Astrocyte of the spinal cord (primary cell): ENCODE data around the gene TRIM71.
"Not testable (repeated sequence)": the region's sequence is repeated elsewhere in the genome, so short reads cannot be mapped to it uniquely, and the experiment has no call there.

ENCODE experiments used
- DNase-seq: peaks from one replicate; pipeline ENCODE4 v3.0.0; 2011; ENCODE audit warnings: low read depth, low spot score
- H3K4me3 ChIP-seq: 2 replicates; pipeline ENCODE4 v1.5.1; 2011; ENCODE audit warnings: low read depth, mild to moderate bottlenecking, low read length, moderate library complexity
- CTCF ChIP-seq: IDR thresholded peaks from 2 replicates; pipeline ENCODE4 v1.5.1; 2012; ENCODE audit warnings: low read depth, mild to moderate bottlenecking, low read length, inconsistent platforms
- in situ Hi-C: cut with HindIII; loops from 2 replicates; pipeline ENCODE4 v1.10.0; 2017; ENCODE audit warnings: low sequenced_read_pairs

The TRIM71 gene

GRCh38 chr3:32817558-32818228 is at the start of gene TRIM71:
TRIM71 (plus strand) TSS chr3:32817997; CDS start chr3:32818081, 84 bp downstream.
- no peak for TF ChIP-seq CTCF
- DNase-seq: peak; percentile 22
- in situ Hi-C loops: no loop called here
- H3K4me3 ChIP-seq: peak within 1 kb of the TSS; percentile 32

- in situ Hi-C loops: no loop called here
- no peak overlapping the region for H3K4me3 ChIP-seq
- DNase-seq: no peak
- TF ChIP-seq CTCF: no peak
Observed at GRCh38 chr3:32778389-32778788, 39.4 kb upstream of the TRIM71 start.

GRCh38 chr3:32780071-32780734 is 37.6 kb upstream of the TRIM71 start:
- TF ChIP-seq CTCF: no peak
- in situ Hi-C loops: no loop called here
- H3K4me3 ChIP-seq: no peak overlapping the region
- no peak for DNase-seq

- DNase-seq: peak; percentile 41
- in situ Hi-C loops: no loop called here
- peak overlapping the region; percentile 57 for H3K4me3 ChIP-seq
- TF ChIP-seq CTCF: peak; percentile 12
Observed at GRCh38 chr3:32780735-32781210, 37.0 kb upstream of the TRIM71 start.

GRCh38 chr3:32781211-32781968 is 36.4 kb upstream of the TRIM71 start:
- peak overlapping the region; percentile 57 for H3K4me3 ChIP-seq
- DNase-seq: peak; percentile 78
- peak; percentile 83 for TF ChIP-seq CTCF
- in situ Hi-C loops: no loop called here

GRCh38 chr3:32781969-32782270 is 35.9 kb upstream of the TRIM71 start:
- in situ Hi-C loops, DNase-seq, H3K4me3 ChIP-seq: not testable (repeated sequence)

- in situ Hi-C loops: no loop called here
- TF ChIP-seq CTCF: no peak
- no peak for DNase-seq
- H3K4me3 ChIP-seq: no peak overlapping the region
Observed at GRCh38 chr3:32782407-32782806, 35.4 kb upstream of the TRIM71 start.
